Measurements from ENCODE around the gene ITGA1. TPM values are rescaled to one million over a fixed set of nuclear protein-coding genes. Genes with fewer than 3 reads are reported as not detected.

The ITGA1 gene
- polyA plus RNA-seq, 1 donor (not counting 4 experiments of a cell fraction or from before 2014, with no cell fraction given), result 1.4 TPM

DNA sequence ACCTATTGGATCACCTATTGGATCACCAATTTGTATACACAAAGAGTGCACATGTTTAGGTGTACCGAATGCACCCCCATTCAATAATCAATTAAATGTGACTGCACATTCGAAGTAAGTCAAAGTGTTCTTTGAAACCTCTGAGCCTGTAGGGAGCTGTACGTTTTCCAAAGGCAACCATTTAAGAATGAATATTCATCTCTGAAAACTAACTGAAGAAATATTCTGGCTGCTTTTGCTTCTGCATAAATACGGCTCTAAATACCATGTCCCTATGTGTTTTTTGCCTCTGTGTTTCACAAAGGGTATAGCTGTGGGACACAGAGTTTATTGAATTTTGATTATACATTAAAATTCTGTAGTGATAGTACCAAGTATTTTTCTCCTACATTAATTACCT, 95.4 kb downstream of the ITGA1 start:
- H3K79me2 ChIP-seq (ENCODE audit: control insufficient read depth, insufficient read depth, low read length), result no peaks in the 10 kb centered on the region
- dilution Hi-C loops (cut with MboI; ENCODE audit: extremely low pct_ligation_motif_present, low sequenced_read_pairs), result no loop called here
- no peaks in the 10 kb centered on the region for H3K4me1 ChIP-seq (ENCODE audit: control insufficient read depth, extremely low read depth, insufficient read depth, low read length)
- H2AFZ ChIP-seq (ENCODE audit: control insufficient read depth, low read length), result no peak overlapping the region
- H3K4me2 ChIP-seq (ENCODE audit: control insufficient read depth, extremely low read depth, insufficient read depth, low read depth, low read length), result no peak overlapping the region
- no peaks in the 10 kb centered on the region for H3K36me3 ChIP-seq (ENCODE audit: control insufficient read depth in 2 of 2, extremely low read depth in 1 of 2, insufficient read depth in 2 of 2, low read length in 2 of 2)
- no peaks in the 10 kb centered on the region for H4K20me1 ChIP-seq (ENCODE audit: control insufficient read depth, extremely low read depth, insufficient read depth, low read length)
- no peak overlapping the region for H3K4me3 ChIP-seq (ENCODE audit: control insufficient read depth in 2 of 3, extremely low read depth in 1 of 3, insufficient read depth in 2 of 3, low read depth in 1 of 3, low read length in 3 of 3)
- H3K27me3 ChIP-seq (ENCODE audit: control insufficient read depth, extremely low read depth, insufficient read depth, low read length), result no peaks in the 10 kb centered on the region
- FAIRE-seq (no peak), DNase-seq (ENCODE audit: low read depth, low spot score) (no peak)
- no peaks in the 10 kb centered on the region for H3K9me3 ChIP-seq (ENCODE audit: control insufficient read depth, low read depth, low read length)
- H3K9ac ChIP-seq (ENCODE audit: control insufficient read depth, extremely low read depth, insufficient read depth, low read length), result no peak overlapping the region
- no peaks in the 10 kb centered on the region for H3K9me1 ChIP-seq (ENCODE audit: control insufficient read depth, extremely low read depth, insufficient read depth, low read length)
- no peak overlapping the region for H3K27ac ChIP-seq (ENCODE audit: control insufficient read depth, insufficient read depth, low read length)
- TF ChIP-seq EZH2 (IDR thresholded peaks at IDR 0.05; ENCODE audit: low read length), result no peak
- TF ChIP-seq, protein P1, sequence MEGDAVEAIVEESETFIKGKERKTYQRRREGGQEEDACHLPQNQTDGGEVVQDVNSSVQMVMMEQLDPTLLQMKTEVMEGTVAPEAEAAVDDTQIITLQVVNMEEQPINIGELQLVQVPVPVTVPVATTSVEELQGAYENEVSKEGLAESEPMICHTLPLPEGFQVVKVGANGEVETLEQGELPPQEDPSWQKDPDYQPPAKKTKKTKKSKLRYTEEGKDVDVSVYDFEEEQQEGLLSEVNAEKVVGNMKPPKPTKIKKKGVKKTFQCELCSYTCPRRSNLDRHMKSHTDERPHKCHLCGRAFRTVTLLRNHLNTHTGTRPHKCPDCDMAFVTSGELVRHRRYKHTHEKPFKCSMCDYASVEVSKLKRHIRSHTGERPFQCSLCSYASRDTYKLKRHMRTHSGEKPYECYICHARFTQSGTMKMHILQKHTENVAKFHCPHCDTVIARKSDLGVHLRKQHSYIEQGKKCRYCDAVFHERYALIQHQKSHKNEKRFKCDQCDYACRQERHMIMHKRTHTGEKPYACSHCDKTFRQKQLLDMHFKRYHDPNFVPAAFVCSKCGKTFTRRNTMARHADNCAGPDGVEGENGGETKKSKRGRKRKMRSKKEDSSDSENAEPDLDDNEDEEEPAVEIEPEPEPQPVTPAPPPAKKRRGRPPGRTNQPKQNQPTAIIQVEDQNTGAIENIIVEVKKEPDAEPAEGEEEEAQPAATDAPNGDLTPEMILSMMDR (optimal IDR thresholded peaks at IDR 0.05 in 1 of 3, IDR thresholded peaks at IDR 0.05 in 1 of 3, conservative IDR thresholded peaks at IDR 0.05 in 1 of 3; ENCODE audit: extremely low read depth in 1 of 3, insufficient read depth in 2 of 3, low read length in 3 of 3), result no peak

DNA sequence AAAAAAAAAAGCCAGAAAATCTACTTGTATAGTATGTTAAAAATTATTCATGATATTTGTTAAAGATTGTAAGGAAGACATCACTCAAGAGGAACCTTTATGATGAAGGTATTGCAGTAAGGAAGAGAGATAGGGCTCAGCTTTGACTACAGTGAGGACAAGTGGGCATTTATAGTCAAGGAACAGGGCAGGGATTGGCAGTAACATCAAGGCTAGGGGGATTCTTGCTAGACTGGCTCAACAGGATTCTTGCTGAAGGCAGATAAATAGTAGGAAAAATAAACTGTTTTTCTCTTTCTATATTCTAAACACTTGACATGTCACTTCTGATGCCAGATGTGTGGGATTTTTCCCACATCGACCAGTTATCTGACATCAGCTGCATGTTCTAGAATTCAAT, 96.7 kb downstream of the ITGA1 start:
- Histone ChIP-seq H3K27ac (ENCODE audit: control insufficient read depth, insufficient read depth, low read length) (no peak overlapping the region), H4K20me1 (ENCODE audit: control insufficient read depth, extremely low read depth, insufficient read depth, low read length) (no peaks in the 10 kb centered on the region), H3K4me1 (ENCODE audit: control insufficient read depth, extremely low read depth, insufficient read depth, low read length) (no peaks in the 10 kb centered on the region), H3K4me2 (ENCODE audit: control insufficient read depth, extremely low read depth, insufficient read depth, low read depth, low read length) (no peak overlapping the region), H3K27me3 (ENCODE audit: control insufficient read depth, extremely low read depth, insufficient read depth, low read length) (no peaks in the 10 kb centered on the region), H3K79me2 (ENCODE audit: control insufficient read depth, insufficient read depth, low read length) (no peaks in the 10 kb centered on the region), H3K4me3 (ENCODE audit: control insufficient read depth in 2 of 3, extremely low read depth in 1 of 3, insufficient read depth in 2 of 3, low read depth in 1 of 3, low read length in 3 of 3) (no peak overlapping the region), H3K36me3 (ENCODE audit: control insufficient read depth in 2 of 2, extremely low read depth in 1 of 2, insufficient read depth in 2 of 2, low read length in 2 of 2) (no peaks in the 10 kb centered on the region), H2AFZ (ENCODE audit: control insufficient read depth, low read length) (no peak overlapping the region), H3K9me3 (ENCODE audit: control insufficient read depth, low read depth, low read length) (no peaks in the 10 kb centered on the region), H3K9me1 (ENCODE audit: control insufficient read depth, extremely low read depth, insufficient read depth, low read length) (no peaks in the 10 kb centered on the region), H3K9ac (ENCODE audit: control insufficient read depth, extremely low read depth, insufficient read depth, low read length) (no peak overlapping the region)
- dilution Hi-C loops (cut with MboI; ENCODE audit: extremely low pct_ligation_motif_present, low sequenced_read_pairs), result no loop called here
- DNase-seq (ENCODE audit: low read depth, low spot score) (no peak), FAIRE-seq (no peak)
- TF ChIP-seq, protein P1 (optimal IDR thresholded peaks at IDR 0.05 in 1 of 3, IDR thresholded peaks at IDR 0.05 in 1 of 3, conservative IDR thresholded peaks at IDR 0.05 in 1 of 3; ENCODE audit: extremely low read depth in 1 of 3, insufficient read depth in 2 of 3, low read length in 3 of 3), result no peak
- TF ChIP-seq EZH2 (IDR thresholded peaks at IDR 0.05; ENCODE audit: low read length), result no peak
